Thoracic aorta (tissue), 2 donors: ENCODE data around the gene STX1A. TPM values are rescaled to one million over a fixed set of nuclear protein-coding genes. Genes with fewer than 3 reads are reported as not detected.

Experiments
- ATAC-seq: fragments of 150-250 bp; one replicate; pipeline ENCODE4 v1.8.0; 2017; ENCODE audit warnings: low read depth; ENCODE audit not compliant: insufficient number of reproducible peaks, low FRiP score
- DNase-seq: peaks from one replicate; pipeline ENCODE4 v3.0.0-alpha.2; 2020; ENCODE audit warnings: low spot score
- H3K27ac ChIP-seq, 2 donors: fragments of 200-600 bp; sonication (generic); 1 replicate in 1 of 2; 2 replicates in 1 of 2; pipeline ENCODE4 v1.5.1; 2016; ENCODE audit warnings: mild to moderate bottlenecking in 2 of 2, moderate library complexity in 2 of 2
- H3K27me3 ChIP-seq: fragments of 200-600 bp; sonication (generic); replicated peaks from 2 replicates; pipeline ENCODE4 v1.6.0; 2016; ENCODE audit warnings: mild to moderate bottlenecking; ENCODE audit not compliant: insufficient read depth
- H3K36me3 ChIP-seq: fragments of 200-600 bp; sonication (generic); one replicate; pipeline ENCODE4 v1.5.1; 2016
- H3K4me1 ChIP-seq, 2 donors: fragments of 200-600 bp; sonication (generic); 1 replicate in 1 of 2; 2 replicates in 1 of 2; pipeline versions ENCODE4 v1.5.1 to v1.6.0; 2016; ENCODE audit warnings: low read depth in 2 of 2, mild to moderate bottlenecking in 1 of 2; ENCODE audit not compliant: control insufficient read depth in 1 of 2
- H3K4me3 ChIP-seq: fragments of 200-600 bp; sonication (generic); 2 replicates; pipeline ENCODE4 v1.5.1; 2016; ENCODE audit warnings: mild to moderate bottlenecking
- H3K9me3 ChIP-seq: fragments of 200-600 bp; sonication (generic); 2 replicates; pipeline ENCODE4 v1.5.1; 2016
- CTCF ChIP-seq: fragments of 200-600 bp; sonication (generic); IDR thresholded peaks from one replicate; pipeline ENCODE4 v1.5.1; 2019; ENCODE audit warnings: antibody characterized with exemption
- total RNA-seq, 2 donors: library from RNA; depleted of rRNA; stranded (reverse); fragments of >200 nt; gene quantifications; one replicate each; pipeline versions ENCODE4 v1.1.0 to v1.2.3, GENCODE V29; 2016

STX1A gene
- total RNA-seq, 2 donors from 2014 or later, result 10.3 to 16.8 TPM

- H3K36me3 ChIP-seq, result peaks cover 6% of the 10 kb centered on the region
- no peak for ATAC-seq
- DNase-seq, result no peak
- H3K9me3 ChIP-seq, result no peaks in the 10 kb centered on the region
- H3K4me3 ChIP-seq, result no peak overlapping the region
- H3K27ac ChIP-seq, result peak overlapping the region in 1 of 2 donors; percentile 87
- H3K4me1 ChIP-seq, result peaks cover 5 to 16% of the 10 kb centered on the region in 2 donors
- TF ChIP-seq CTCF, result no peak
- no peaks in the 10 kb centered on the region for H3K27me3 ChIP-seq
These were observed 20.7 kb upstream of the STX1A start for GRCh38 chr7:73740212-73740611.

- Histone ChIP-seq H3K27me3 (no peaks in the 10 kb centered on the region), H3K9me3 (no peaks in the 10 kb centered on the region), H3K4me1 (peaks cover 5 to 16% of the 10 kb centered on the region in 2 donors), H3K27ac (peak overlapping the region; percentile 80 to 87), H3K4me3 (peak overlapping the region; percentile 91), H3K36me3 (peaks cover 6% of the 10 kb centered on the region)
- TF ChIP-seq CTCF, result no peak
- ATAC-seq (no peak), DNase-seq (no peak)
These were observed 19.9 kb upstream of the STX1A start for GRCh38 chr7:73739387-73739767.

GRCh38 chr7:73738612-73739386 is 19.3 kb upstream of the STX1A start, which contains the start of gene ABHD11:
Gene ABHD11, minus strand, starts transcription at chr7:73738802. Its CDS starts 32 bp downstream, at chr7:73738770.
- ATAC-seq (peak; percentile 78), DNase-seq (peak; percentile 89)
- Histone ChIP-seq H3K36me3 (peaks cover 6% of the 10 kb centered on the region), H3K4me1 (peaks cover 5 to 16% of the 10 kb centered on the region in 2 donors), H3K27me3 (no peaks in the 10 kb centered on the region), H3K27ac (peak within 1 kb of the TSS; percentile 80 to 87), H3K9me3 (no peaks in the 10 kb centered on the region), H3K4me3 (peak within 1 kb of the TSS; percentile 91)
- TF ChIP-seq CTCF, result no peak

- Histone ChIP-seq H3K36me3 (peaks cover 6% of the 10 kb centered on the region), H3K9me3 (no peaks in the 10 kb centered on the region), H3K27me3 (no peaks in the 10 kb centered on the region), H3K4me3 (peak overlapping the region; percentile 91), H3K4me1 (peaks cover 5 to 16% of the 10 kb centered on the region in 2 donors), H3K27ac (peak overlapping the region; percentile 67 to 87)
- TF ChIP-seq CTCF, result no peak
- ATAC-seq, result peak; percentile 14
- no peak for DNase-seq
These were observed 18.7 kb upstream of the STX1A start for GRCh38 chr7:73738220-73738611.

- no peaks in the 10 kb centered on the region for H3K9me3 ChIP-seq
- ATAC-seq (no peak), DNase-seq (no peak)
- H3K4me3 ChIP-seq, result peak overlapping the region; percentile 91
- no peaks in the 10 kb centered on the region for H3K27me3 ChIP-seq
- peaks cover 5 to 16% of the 10 kb centered on the region in 2 donors for H3K4me1 ChIP-seq
- peaks cover 6% of the 10 kb centered on the region for H3K36me3 ChIP-seq
- H3K27ac ChIP-seq, result peak overlapping the region in 1 of 2 donors; percentile 87
- TF ChIP-seq CTCF, result no peak
These were observed 18.2 kb upstream of the STX1A start for GRCh38 chr7:73737491-73738219.
